HCT116 (cell line): ENCODE measurements around the gene KHDC4. TPM values are rescaled to one million over a fixed set of nuclear protein-coding genes. Genes with fewer than 3 reads are reported as not detected.
"Not testable (repeated sequence)": the region's sequence is repeated elsewhere in the genome, so short reads cannot be mapped to it uniquely, and the experiment has no call there.

Experiments
- ATAC-seq: fragments of 200-7000 bp; cut with Tn5 transposase; 2 replicates; pipeline ENCODE4 v1.9.1; 2020; ENCODE audit warnings: mild to moderate bottlenecking, moderate library complexity
- BruUV-seq: library from RNA; stranded (reverse); fragments of 400-500 nt; replicated peaks from 2 replicates; lab custom pipeline; 2021; lab: Mats Ljungman, UMichigan
- CTCF ChIA-PET: fragments of 300-600 bp; sonication (Branson Sonifier 250); formaldehyde crosslinking; loops from one replicate; lab custom pipeline; 2021; ENCODE audit warnings: antibody characterized with exemption; lab: Charles Lee
- POLR2A ChIA-PET: fragments of 300-600, 350-600 bp; sonication (Branson Sonifier 250); formaldehyde crosslinking; loops from one replicate; lab custom pipeline; 2021; ENCODE audit warnings: antibody characterized with exemption; lab: Charles Lee
- RAD21 ChIA-PET, 2 experiments: fragments of 300-600 bp; sonication (Branson Sonifier 250); formaldehyde crosslinking; loops; one replicate each; lab custom pipeline; 2023; ENCODE audit warnings: low total read pairs in 2 of 2; ENCODE audit not compliant: uncharacterized antibody in 2 of 2, unreplicated experiment in 2 of 2, low non-redundant PET in 1 of 2; lab: Charles Lee
- DNase-seq: peaks from one replicate; pipeline ENCODE4 v3.0.0-alpha.2; 2010; ENCODE audit warnings: low read depth, low spot score
- H2AFZ ChIP-seq: fragments of 200-600 bp; shearing (Covaris generic), sonication (generic); 2 replicates; pipeline ENCODE4 v1.6.1; 2017; ENCODE audit warnings: low read depth, mixed run types, mixed read lengths, antibody characterized with exemption, low read length; ENCODE audit not compliant: poor library complexity, severe bottlenecking
- H3K27ac ChIP-seq: 2 replicates; pipeline ENCODE4 v1.5.1; 2012; ENCODE audit warnings: low read depth, low read length
- H3K27me3 ChIP-seq: fragments of 200-600 bp; sonication (generic); 2 replicates; pipeline ENCODE4 v1.6.1; 2016; ENCODE audit warnings: mixed run types, low read length, mixed read lengths; ENCODE audit not compliant: insufficient read depth
- H3K36me3 ChIP-seq, 2 experiments: fragments of 200-500 bp in 1 of 2; fragments of 200-600 bp in 1 of 2; sonication (Bioruptor generic) in 1 of 2; sonication (generic) in 1 of 2; 2 replicates each; pipeline versions ENCODE4 v1.5.1 to v1.6.1; 2014 to 2016; ENCODE audit warnings: low read length in 2 of 2, inconsistent platforms in 1 of 2, mixed read lengths in 1 of 2, mixed run types in 1 of 2; ENCODE audit not compliant: insufficient read depth in 2 of 2, control insufficient read depth in 1 of 2
- H3K4me1 ChIP-seq, 2 experiments: fragments of 200-600 bp in 1 of 2; sonication (generic) in 1 of 2; 2 replicates each; pipeline versions ENCODE4 v1.5.1 to v1.6.1; 2012 to 2017; ENCODE audit warnings: low read length in 2 of 2, inconsistent platforms in 1 of 2, mild to moderate bottlenecking in 1 of 2, mixed read lengths in 1 of 2, mixed run types in 1 of 2, moderate library complexity in 1 of 2; ENCODE audit not compliant: insufficient read depth in 2 of 2, control insufficient read depth in 1 of 2
- H3K4me2 ChIP-seq: fragments of 200-600 bp; sonication (generic); 2 replicates; pipeline ENCODE4 v1.6.1; 2017; ENCODE audit warnings: mixed run types, low read length, mixed read lengths
- H3K4me3 ChIP-seq, 2 experiments: fragments of 200-600 bp in 1 of 2; sonication (generic) in 1 of 2; replicated peaks in 1 of 2; 2 replicates each; pipeline ENCODE4 v1.5.1; 2011 to 2016; ENCODE audit warnings: low read length in 2 of 2, control low read depth in 1 of 2, low read depth in 1 of 2, mild to moderate bottlenecking in 1 of 2, mixed read lengths in 1 of 2, mixed run types in 1 of 2
- H3K79me2 ChIP-seq: fragments of 200-600 bp; sonication (generic); 2 replicates; pipeline ENCODE4 v1.6.1; 2017; ENCODE audit warnings: mild to moderate bottlenecking, mixed run types, low read length, moderate library complexity, mixed read lengths; ENCODE audit not compliant: insufficient read depth
- H3K9ac ChIP-seq: fragments of 200-600 bp; sonication (generic); 2 replicates; pipeline ENCODE4 v1.6.1; 2016; ENCODE audit warnings: low read length, mixed read lengths
- H3K9me2 ChIP-seq: fragments of 200-600 bp; sonication (generic), shearing (Covaris generic); 2 replicates; pipeline ENCODE4 v1.6.1; 2017; ENCODE audit warnings: mixed run types, mild to moderate bottlenecking, moderate library complexity; ENCODE audit not compliant: insufficient read depth
- H3K9me3 ChIP-seq, 2 experiments: fragments of 200-500 bp in 1 of 2; fragments of 200-600 bp in 1 of 2; sonication (Bioruptor generic) in 1 of 2; sonication (generic) in 1 of 2; 2 replicates each; pipeline ENCODE4 v1.6.1; 2014 to 2017; ENCODE audit warnings: low read length in 2 of 2, mixed read lengths in 2 of 2, inconsistent platforms in 1 of 2, low read depth in 1 of 2, mild to moderate bottlenecking in 1 of 2, mixed run types in 1 of 2, moderate library complexity in 1 of 2; ENCODE audit not compliant: control insufficient read depth in 1 of 2, insufficient read depth in 1 of 2
- H4K20me1 ChIP-seq: fragments of 200-600 bp; sonication (generic), shearing (Covaris generic); 2 replicates; pipeline ENCODE4 v1.6.1; 2017; ENCODE audit warnings: mixed run types, mild to moderate bottlenecking, moderate library complexity; ENCODE audit not compliant: insufficient read depth
- ELF1 ChIP-seq: IDR thresholded peaks from 2 replicates; pipeline ENCODE4 v1.6.1; 2012; ENCODE audit warnings: low read depth, borderline replicate concordance
- EZH2 ChIP-seq: fragments of 200-600 bp; sonication (generic); IDR thresholded peaks from 2 replicates; pipeline ENCODE4 v1.6.1; 2017; ENCODE audit warnings: antibody characterized with exemption, mixed run types
- EZH2phosphoT487 ChIP-seq: fragments of 200-600 bp; IDR thresholded peaks from 2 replicates; pipeline ENCODE4 v1.6.1; 2018; ENCODE audit warnings: antibody characterized with exemption, borderline replicate concordance
- JUND ChIP-seq: IDR thresholded peaks from 2 replicates; pipeline ENCODE4 v1.6.1; 2012
- POLR2A ChIP-seq: IDR thresholded peaks from 2 replicates; pipeline ENCODE4 v1.7.0; 2011; ENCODE audit warnings: borderline replicate concordance; ENCODE audit not compliant: insufficient read depth, insufficient read length; ENCODE audit errors: extremely low read depth
- RAD21 ChIP-seq: IDR thresholded peaks from 2 replicates; pipeline ENCODE4 v1.6.1; 2012; ENCODE audit warnings: low read depth, mild to moderate bottlenecking
- SIN3A ChIP-seq: IDR thresholded peaks from 2 replicates; pipeline ENCODE4 v1.6.1; 2012; ENCODE audit warnings: low read depth
- SRF ChIP-seq: IDR thresholded peaks from 2 replicates; pipeline ENCODE4 v1.6.1; 2012; ENCODE audit warnings: low read depth
- TCF7L2 ChIP-seq: IDR thresholded peaks from 2 replicates; pipeline ENCODE4 v1.7.0; 2011; ENCODE audit warnings: borderline replicate concordance, inconsistent platforms; ENCODE audit not compliant: insufficient read depth, insufficient read length; ENCODE audit errors: extremely low read depth
- YY1 ChIP-seq: IDR thresholded peaks from 2 replicates; pipeline ENCODE4 v1.6.1; 2011; ENCODE audit warnings: low read length, low read depth, moderate library complexity, mild to moderate bottlenecking; ENCODE audit not compliant: insufficient replicate concordance; ENCODE audit errors: extremely low read depth
- intact Hi-C: fragments of 100-400 bp; cut with micrococcal nuclease; formaldehyde crosslinking; loops from 2 replicates; pipeline ENCODE4 v1.10.0; 2022
- total RNA-seq: library from RNA; stranded (reverse); gene quantifications from one replicate; pipeline ENCODE4 v1.2.1, GENCODE V29; 2021; ENCODE audit not compliant: unreplicated experiment
- TF ChIP-seq, protein P1 (sequence below), 3 experiments: fragments of 200-600 bp in 1 of 3; sonication (generic) in 1 of 3; IDR thresholded peaks in 2 of 3; conservative IDR thresholded peaks in 1 of 3; 2 replicates each; pipeline ENCODE4 v1.5.1; 2012 to 2017; ENCODE audit warnings: low read depth in 2 of 3, low read length in 2 of 3, antibody characterized with exemption in 1 of 3, borderline replicate concordance in 1 of 3, control low read depth in 1 of 3, mild to moderate bottlenecking in 1 of 3, mixed read lengths in 1 of 3, mixed run types in 1 of 3, moderate library complexity in 1 of 3; ENCODE audit not compliant: insufficient read depth in 1 of 3
- TF ChIP-seq, protein P2 (sequence below): IDR thresholded peaks from 2 replicates; pipeline ENCODE4 v1.6.1; 2012
- TF ChIP-seq, protein P3 (sequence below): IDR thresholded peaks from 2 replicates; pipeline ENCODE4 v1.6.1; 2012; ENCODE audit warnings: low read depth

The KHDC4 gene
- total RNA-seq, 1 experiment from 2014 or later: 60.7 TPM

DNA sequence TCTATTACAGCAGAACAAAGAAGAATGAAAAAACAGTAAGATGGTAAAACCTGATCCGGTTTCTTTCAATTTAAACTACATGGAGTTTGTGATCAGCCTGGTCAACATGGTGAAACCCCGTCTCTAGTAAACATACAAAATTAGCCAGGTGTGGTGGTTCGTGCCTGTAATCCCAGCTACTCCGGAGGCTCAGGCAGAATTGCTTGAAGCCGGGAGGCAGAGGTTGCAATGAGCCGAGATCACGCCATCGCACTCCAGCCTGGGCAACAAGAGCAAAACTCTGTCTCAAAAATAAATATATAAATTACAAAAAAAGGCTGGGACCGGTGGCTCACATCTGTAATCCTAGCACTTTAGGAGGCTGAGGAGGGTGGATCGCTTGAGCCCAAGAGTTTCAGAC lies 3.5 kb downstream of the KHDC4 start:
- intact Hi-C loops: loop anchor here (2.0 kb wide), 1 partner anchor 14 kb away; no protein-coding TSS in a partner anchor

DNA sequence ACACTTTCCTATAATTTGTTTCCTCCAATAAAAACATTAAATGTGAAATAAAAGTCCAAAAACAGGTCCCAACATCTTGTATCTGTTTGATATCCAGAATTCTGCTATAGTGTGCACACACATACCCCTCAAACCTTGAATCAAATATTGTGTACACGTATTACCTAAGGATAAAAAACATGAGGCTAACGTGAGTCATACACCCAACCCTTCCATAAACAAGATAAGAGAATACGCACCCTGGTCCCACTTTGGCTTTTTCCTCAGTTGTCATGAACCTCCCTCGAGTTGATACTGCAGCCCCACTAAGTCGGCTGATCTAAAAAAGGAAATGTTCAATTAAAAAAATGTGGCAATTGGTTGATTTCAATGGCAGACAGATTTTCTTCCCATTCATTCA lies 5.2 kb downstream of the KHDC4 start:
- CTCF ChIA-PET: no interaction called here

More for the DNA sequence above, 3.5 kb downstream of the KHDC4 start:
- H3K9me3 ChIP-seq, H3K4me3 ChIP-seq, RAD21 ChIA-PET, H3K4me2 ChIP-seq, BruUV-seq, ATAC-seq, H3K9ac ChIP-seq, H2AFZ ChIP-seq, DNase-seq, H3K27me3 ChIP-seq, H3K9me2 ChIP-seq, H3K27ac ChIP-seq: not testable (repeated sequence)
- H3K79me2 ChIP-seq: peaks cover 85% of the 10 kb centered on the region
- peaks cover 14 to 25% of the 10 kb centered on the region in 2 experiments; a peak in 3 of 4 replicates for H3K4me1 ChIP-seq
- peaks cover 60 to 75% of the 10 kb centered on the region in 2 experiments for H3K36me3 ChIP-seq
- ChIA-PET POLR2A (interaction anchor here (0.7 kb wide), 1 partner anchor 80 kb away, joined by 4 read pairs; no protein-coding TSS in a partner anchor), CTCF (interaction anchor here (2.7 kb wide), 1 partner anchor 136 kb away, joined by 7 read pairs; no protein-coding TSS in a partner anchor)
- peaks cover 35% of the 10 kb centered on the region; the same call in 1 of the 2 replicates for H4K20me1 ChIP-seq

More for the DNA sequence above, 5.2 kb downstream of the KHDC4 start:
- ChIA-PET POLR2A (no interaction called here), RAD21 (no interaction called here)
- Histone ChIP-seq H3K4me3 (no peak overlapping the region), H3K4me2 (no peak overlapping the region), H3K9ac (no peak overlapping the region), H3K79me2 (peaks cover 97% of the 10 kb centered on the region), H2AFZ (no peak overlapping the region), H3K9me2 (no peaks in the 10 kb centered on the region), H3K27me3 (no peaks in the 10 kb centered on the region), H3K4me1 (peaks cover 14 to 18% of the 10 kb centered on the region in 2 experiments; a peak in 3 of 4 replicates), H3K36me3 (peaks cover 69 to 89% of the 10 kb centered on the region in 2 experiments), H3K9me3 (no peaks in the 10 kb centered on the region), H3K27ac (no peak overlapping the region), H4K20me1 (peaks cover 35% of the 10 kb centered on the region; the same call in 1 of the 2 replicates)
- DNase-seq (no peak), ATAC-seq (no peak)
- BruUV-seq: no TSS peak
- intact Hi-C loops: no loop called here
- TF ChIP-seq TCF7L2: no peak
- no peak for TF ChIP-seq SRF
- TF ChIP-seq RAD21: no peak
- TF ChIP-seq SIN3A: no peak
- TF ChIP-seq YY1: no peak
- TF ChIP-seq JUND: no peak
- TF ChIP-seq, protein P1, sequence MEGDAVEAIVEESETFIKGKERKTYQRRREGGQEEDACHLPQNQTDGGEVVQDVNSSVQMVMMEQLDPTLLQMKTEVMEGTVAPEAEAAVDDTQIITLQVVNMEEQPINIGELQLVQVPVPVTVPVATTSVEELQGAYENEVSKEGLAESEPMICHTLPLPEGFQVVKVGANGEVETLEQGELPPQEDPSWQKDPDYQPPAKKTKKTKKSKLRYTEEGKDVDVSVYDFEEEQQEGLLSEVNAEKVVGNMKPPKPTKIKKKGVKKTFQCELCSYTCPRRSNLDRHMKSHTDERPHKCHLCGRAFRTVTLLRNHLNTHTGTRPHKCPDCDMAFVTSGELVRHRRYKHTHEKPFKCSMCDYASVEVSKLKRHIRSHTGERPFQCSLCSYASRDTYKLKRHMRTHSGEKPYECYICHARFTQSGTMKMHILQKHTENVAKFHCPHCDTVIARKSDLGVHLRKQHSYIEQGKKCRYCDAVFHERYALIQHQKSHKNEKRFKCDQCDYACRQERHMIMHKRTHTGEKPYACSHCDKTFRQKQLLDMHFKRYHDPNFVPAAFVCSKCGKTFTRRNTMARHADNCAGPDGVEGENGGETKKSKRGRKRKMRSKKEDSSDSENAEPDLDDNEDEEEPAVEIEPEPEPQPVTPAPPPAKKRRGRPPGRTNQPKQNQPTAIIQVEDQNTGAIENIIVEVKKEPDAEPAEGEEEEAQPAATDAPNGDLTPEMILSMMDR (IDR thresholded peaks at IDR 0.05 in 2 of 3, conservative IDR thresholded peaks at IDR 0.05 in 1 of 3; ENCODE audit: borderline replicate concordance in 1 of 3, insufficient read depth in 1 of 3, low read depth in 2 of 3, low read length in 2 of 3): no peak
- TF ChIP-seq, protein P2, sequence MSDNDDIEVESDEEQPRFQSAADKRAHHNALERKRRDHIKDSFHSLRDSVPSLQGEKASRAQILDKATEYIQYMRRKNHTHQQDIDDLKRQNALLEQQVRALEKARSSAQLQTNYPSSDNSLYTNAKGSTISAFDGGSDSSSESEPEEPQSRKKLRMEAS: no peak
- no peak for TF ChIP-seq EZH2phosphoT487
- no peak for TF ChIP-seq ELF1
- no peak for TF ChIP-seq EZH2
- no peak for TF ChIP-seq POLR2A
- TF ChIP-seq, protein P3, sequence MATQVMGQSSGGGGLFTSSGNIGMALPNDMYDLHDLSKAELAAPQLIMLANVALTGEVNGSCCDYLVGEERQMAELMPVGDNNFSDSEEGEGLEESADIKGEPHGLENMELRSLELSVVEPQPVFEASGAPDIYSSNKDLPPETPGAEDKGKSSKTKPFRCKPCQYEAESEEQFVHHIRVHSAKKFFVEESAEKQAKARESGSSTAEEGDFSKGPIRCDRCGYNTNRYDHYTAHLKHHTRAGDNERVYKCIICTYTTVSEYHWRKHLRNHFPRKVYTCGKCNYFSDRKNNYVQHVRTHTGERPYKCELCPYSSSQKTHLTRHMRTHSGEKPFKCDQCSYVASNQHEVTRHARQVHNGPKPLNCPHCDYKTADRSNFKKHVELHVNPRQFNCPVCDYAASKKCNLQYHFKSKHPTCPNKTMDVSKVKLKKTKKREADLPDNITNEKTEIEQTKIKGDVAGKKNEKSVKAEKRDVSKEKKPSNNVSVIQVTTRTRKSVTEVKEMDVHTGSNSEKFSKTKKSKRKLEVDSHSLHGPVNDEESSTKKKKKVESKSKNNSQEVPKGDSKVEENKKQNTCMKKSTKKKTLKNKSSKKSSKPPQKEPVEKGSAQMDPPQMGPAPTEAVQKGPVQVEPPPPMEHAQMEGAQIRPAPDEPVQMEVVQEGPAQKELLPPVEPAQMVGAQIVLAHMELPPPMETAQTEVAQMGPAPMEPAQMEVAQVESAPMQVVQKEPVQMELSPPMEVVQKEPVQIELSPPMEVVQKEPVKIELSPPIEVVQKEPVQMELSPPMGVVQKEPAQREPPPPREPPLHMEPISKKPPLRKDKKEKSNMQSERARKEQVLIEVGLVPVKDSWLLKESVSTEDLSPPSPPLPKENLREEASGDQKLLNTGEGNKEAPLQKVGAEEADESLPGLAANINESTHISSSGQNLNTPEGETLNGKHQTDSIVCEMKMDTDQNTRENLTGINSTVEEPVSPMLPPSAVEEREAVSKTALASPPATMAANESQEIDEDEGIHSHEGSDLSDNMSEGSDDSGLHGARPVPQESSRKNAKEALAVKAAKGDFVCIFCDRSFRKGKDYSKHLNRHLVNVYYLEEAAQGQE: no peak
